Astrocyte (in vitro differentiated cells and primary cell): ENCODE results near the gene SNRNP70. TPM values are rescaled to one million over a fixed set of nuclear protein-coding genes. Genes with fewer than 3 reads are reported as not detected.
"Not testable (repeated sequence)": the region's sequence is repeated elsewhere in the genome, so short reads cannot be mapped to it uniquely, and the experiment has no call there.

ENCODE experiments used
- DNase-seq: peaks from one replicate; pipeline ENCODE4 v3.0.0-alpha.2; 2010; ENCODE audit warnings: low read depth
- FAIRE-seq: peaks from 2 replicates; lab custom pipeline; 2011; peaks lifted over from hg19 to GRCh38; lab: Jason Lieb, UNC
- H2AFZ ChIP-seq: 2 replicates; pipeline ENCODE4 v1.6.0; 2012; ENCODE audit warnings: low read depth, low read length, inconsistent platforms
- H3K27ac ChIP-seq: 2 replicates; pipeline ENCODE4 v1.5.1; 2011; ENCODE audit warnings: low read depth, low read length, inconsistent platforms
- H3K27me3 ChIP-seq: 2 replicates; pipeline ENCODE4 v1.6.0; 2011; ENCODE audit warnings: low read length, inconsistent platforms; ENCODE audit not compliant: insufficient read depth
- H3K36me3 ChIP-seq: 2 replicates; pipeline ENCODE4 v1.5.1; 2011; ENCODE audit warnings: low read length, inconsistent platforms; ENCODE audit not compliant: insufficient read depth
- H3K4me1 ChIP-seq: 2 replicates; pipeline ENCODE4 v1.5.1; 2011; ENCODE audit warnings: low read length, inconsistent platforms; ENCODE audit not compliant: insufficient read depth
- H3K4me2 ChIP-seq: 2 replicates; pipeline ENCODE4 v1.6.0; 2012; ENCODE audit warnings: low read length, inconsistent platforms
- H3K4me3 ChIP-seq: 2 replicates; pipeline ENCODE4 v1.5.1; 2011; ENCODE audit warnings: low read depth, mild to moderate bottlenecking, low read length, inconsistent platforms; ENCODE audit not compliant: insufficient read depth
- H3K79me2 ChIP-seq: 2 replicates; pipeline ENCODE4 v1.6.0; 2012; ENCODE audit warnings: mild to moderate bottlenecking, low read length, inconsistent platforms; ENCODE audit not compliant: insufficient read depth
- H3K9ac ChIP-seq: 2 replicates; pipeline ENCODE4 v1.6.0; 2012; ENCODE audit warnings: mild to moderate bottlenecking, low read length, inconsistent platforms
- H3K9me3 ChIP-seq: 2 replicates; pipeline ENCODE4 v1.5.1; 2012; ENCODE audit warnings: low read depth, mild to moderate bottlenecking, low read length, inconsistent platforms; ENCODE audit not compliant: insufficient read depth
- H4K20me1 ChIP-seq: 2 replicates; pipeline ENCODE4 v1.6.0; 2012; ENCODE audit warnings: low read length, inconsistent platforms; ENCODE audit not compliant: insufficient read depth
- H3K27ac Mint-ChIP-seq: one replicate; pipeline ENCODE4 v1.8.0; 2021; ENCODE audit warnings: mild to moderate bottlenecking, mixed read lengths; ENCODE audit not compliant: unreplicated experiment
- H3K27me3 Mint-ChIP-seq: one replicate; pipeline ENCODE4 v1.8.0; 2021; ENCODE audit warnings: low read depth, mixed read lengths; ENCODE audit not compliant: unreplicated experiment
- H3K36me3 Mint-ChIP-seq: one replicate; pipeline ENCODE4 v1.8.0; 2021; ENCODE audit warnings: low read depth, mixed read lengths; ENCODE audit not compliant: unreplicated experiment
- H3K4me1 Mint-ChIP-seq: one replicate; pipeline ENCODE4 v1.8.0; 2021; ENCODE audit warnings: low read depth, mixed read lengths; ENCODE audit not compliant: unreplicated experiment
- H3K4me3 Mint-ChIP-seq: one replicate; pipeline ENCODE4 v1.8.0; 2021; ENCODE audit warnings: mild to moderate bottlenecking, moderate library complexity, mixed read lengths; ENCODE audit not compliant: unreplicated experiment
- H3K9me3 Mint-ChIP-seq: one replicate; pipeline ENCODE4 v1.8.0; 2021; ENCODE audit warnings: mild to moderate bottlenecking, mixed read lengths; ENCODE audit not compliant: unreplicated experiment
- EZH2 ChIP-seq: IDR thresholded peaks from 2 replicates; pipeline ENCODE4 v1.6.1; 2012; ENCODE audit warnings: mild to moderate bottlenecking, low read length, inconsistent platforms; ENCODE audit not compliant: insufficient read depth
- total RNA-seq: library from RNA; stranded (reverse); gene quantifications from 2 replicates; pipeline ENCODE4 v1.2.1, GENCODE V29; 2021
- TF ChIP-seq, protein P1 (sequence below): IDR thresholded peaks from 2 replicates; pipeline ENCODE4 v1.5.1; 2011; ENCODE audit warnings: low read depth, mild to moderate bottlenecking, inconsistent platforms, low read length, moderate library complexity; ENCODE audit not compliant: insufficient read depth

Gene SNRNP70
- total RNA-seq, 1 donor from 2014 or later = 177 TPM

- no peaks in the 10 kb centered on the region for H3K27me3 ChIP-seq
- H3K27me3 Mint-ChIP-seq = peaks cover 4% of the 10 kb centered on the region
- H3K4me3 ChIP-seq = no peak overlapping the region
- no peaks in the 10 kb centered on the region for H3K9me3 Mint-ChIP-seq
- no peaks in the 10 kb centered on the region for H3K9me3 ChIP-seq
- H3K79me2 ChIP-seq = no peaks in the 10 kb centered on the region
- DNase-seq (peak; percentile 60), FAIRE-seq (no peak)
- no peak overlapping the region for H3K9ac ChIP-seq
- H3K4me3 Mint-ChIP-seq = peak overlapping the region; percentile 69
- peak overlapping the region; percentile 87 for H3K27ac Mint-ChIP-seq
- H3K27ac ChIP-seq = no peak overlapping the region
- peaks cover 8% of the 10 kb centered on the region for H3K4me1 ChIP-seq
- no peak for TF ChIP-seq EZH2
- TF ChIP-seq, protein P1, sequence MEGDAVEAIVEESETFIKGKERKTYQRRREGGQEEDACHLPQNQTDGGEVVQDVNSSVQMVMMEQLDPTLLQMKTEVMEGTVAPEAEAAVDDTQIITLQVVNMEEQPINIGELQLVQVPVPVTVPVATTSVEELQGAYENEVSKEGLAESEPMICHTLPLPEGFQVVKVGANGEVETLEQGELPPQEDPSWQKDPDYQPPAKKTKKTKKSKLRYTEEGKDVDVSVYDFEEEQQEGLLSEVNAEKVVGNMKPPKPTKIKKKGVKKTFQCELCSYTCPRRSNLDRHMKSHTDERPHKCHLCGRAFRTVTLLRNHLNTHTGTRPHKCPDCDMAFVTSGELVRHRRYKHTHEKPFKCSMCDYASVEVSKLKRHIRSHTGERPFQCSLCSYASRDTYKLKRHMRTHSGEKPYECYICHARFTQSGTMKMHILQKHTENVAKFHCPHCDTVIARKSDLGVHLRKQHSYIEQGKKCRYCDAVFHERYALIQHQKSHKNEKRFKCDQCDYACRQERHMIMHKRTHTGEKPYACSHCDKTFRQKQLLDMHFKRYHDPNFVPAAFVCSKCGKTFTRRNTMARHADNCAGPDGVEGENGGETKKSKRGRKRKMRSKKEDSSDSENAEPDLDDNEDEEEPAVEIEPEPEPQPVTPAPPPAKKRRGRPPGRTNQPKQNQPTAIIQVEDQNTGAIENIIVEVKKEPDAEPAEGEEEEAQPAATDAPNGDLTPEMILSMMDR = peak; percentile 50
- H3K4me1 Mint-ChIP-seq = peaks cover 5% of the 10 kb centered on the region
- no peaks in the 10 kb centered on the region for H4K20me1 ChIP-seq
- H3K36me3 ChIP-seq = no peaks in the 10 kb centered on the region
- H3K36me3 Mint-ChIP-seq = peaks cover 2% of the 10 kb centered on the region
- H2AFZ ChIP-seq = peak overlapping the region; percentile 59
- H3K4me2 ChIP-seq = peak overlapping the region; percentile 75
Measured at GRCh38 chr19:49145573-49146407, 60.5 kb downstream of the SNRNP70 start.

DNA sequence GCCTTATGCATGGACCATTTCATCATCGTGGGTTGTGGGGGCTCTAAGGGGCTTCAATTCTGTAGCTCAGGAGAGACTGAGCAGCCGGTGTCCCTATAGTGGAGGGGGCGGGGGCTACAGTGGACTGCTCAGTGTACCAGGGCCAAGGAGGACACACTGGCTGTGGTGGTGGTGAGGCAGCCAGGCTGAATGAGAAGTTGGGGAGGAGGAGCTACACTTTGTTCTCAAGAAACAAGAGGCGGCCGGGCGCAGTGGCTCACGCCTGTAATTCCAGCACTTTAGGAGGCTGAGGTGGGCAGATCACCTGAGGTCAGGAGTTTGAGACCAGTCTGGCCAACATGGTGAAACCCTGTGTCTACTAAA, 61.1 kb downstream of the SNRNP70 start:
- not testable (repeated sequence) for H3K4me1 Mint-ChIP-seq, H3K27me3 Mint-ChIP-seq, H3K9ac ChIP-seq, H3K36me3 Mint-ChIP-seq, H3K4me1 ChIP-seq, H3K36me3 ChIP-seq, H3K79me2 ChIP-seq, H3K27me3 ChIP-seq, H3K9me3 ChIP-seq, FAIRE-seq, H3K27ac ChIP-seq, H4K20me1 ChIP-seq, H3K9me3 Mint-ChIP-seq, DNase-seq, H2AFZ ChIP-seq, H3K4me3 ChIP-seq
- H3K4me2 ChIP-seq = peak overlapping the region; percentile 75
- peak overlapping the region; percentile 50 for H3K4me3 Mint-ChIP-seq
- peak overlapping the region; percentile 58 for H3K27ac Mint-ChIP-seq

GRCh38 chr19:49148044-49148682, 62.9 kb downstream of the SNRNP70 start:
- no peak for DNase-seq
- Mint-ChIP-seq H3K4me3 (peak overlapping the region; percentile 62), H3K27me3 (peaks cover 14% of the 10 kb centered on the region), H3K4me1 (no peaks in the 10 kb centered on the region), H3K36me3 (peaks cover 2% of the 10 kb centered on the region), H3K27ac (peak overlapping the region; percentile 1), H3K9me3 (peaks cover 4% of the 10 kb centered on the region)
- Histone ChIP-seq H3K36me3 (no peaks in the 10 kb centered on the region), H3K27ac (no peak overlapping the region), H3K4me2 (peak overlapping the region; percentile 97), H2AFZ (peak overlapping the region; percentile 87), H3K79me2 (no peaks in the 10 kb centered on the region), H3K9me3 (no peaks in the 10 kb centered on the region), H3K4me1 (peaks cover 8% of the 10 kb centered on the region), H3K9ac (no peak overlapping the region), H4K20me1 (no peaks in the 10 kb centered on the region), H3K4me3 (no peak overlapping the region), H3K27me3 (no peaks in the 10 kb centered on the region)
- FAIRE-seq = no peak
- TF ChIP-seq, protein P1 = no peak
- no peak for TF ChIP-seq EZH2
